K562 (cell line): ENCODE results near the gene NISCH. TPM values are rescaled to one million over a fixed set of nuclear protein-coding genes. Genes with fewer than 3 reads are reported as not detected.

Experiments
- ATAC-seq: fragments of 200-7000 bp; cut with Tn5 transposase; 3 replicates; pipeline ENCODE4 v1.9.1; 2020; ENCODE audit warnings: moderate library complexity
- BruUV-seq: library from RNA; stranded (reverse); fragments of 400-500 nt; replicated peaks from 2 replicates; lab custom pipeline; 2021; lab: Mats Ljungman, UMichigan
- CTCF ChIA-PET: fragments of 300-600 bp; formaldehyde crosslinking; extraction: SDS; loops from one replicate; lab custom pipeline; 2021; ENCODE audit warnings: low intra/inter-chr PET ratio; lab: Yijun Ruan, JAX
- POLR2A ChIA-PET: fragments of 300-600, 350-650 bp; sonication (Branson Sonifier 250); formaldehyde crosslinking; extraction: SDS; loops from one replicate; lab custom pipeline; 2021; ENCODE audit warnings: antibody characterized with exemption, inconsistent platforms; lab: Yijun Ruan, JAX
- DNase-seq, 4 experiments: peaks; one replicate each; pipeline versions ENCODE4 v3.0.0 to v3.0.0-alpha.2; 2011 to 2018; ENCODE audit warnings: low spot score in 3 of 4, mixed read lengths in 3 of 4; ENCODE audit errors: extremely low read depth in 1 of 4
- FAIRE-seq: peaks from 2 replicates; lab custom pipeline; 2011; peaks lifted over from hg19 to GRCh38; lab: Jason Lieb, UNC
- H2AFZ ChIP-seq: 2 replicates; pipeline ENCODE4 v1.6.0; 2011; ENCODE audit warnings: low read depth, low read length, control low read depth, inconsistent platforms
- H3K27ac ChIP-seq: fragments of 200-600 bp; 3 replicates; pipeline ENCODE4 v1.8.0; 2011; ENCODE audit warnings: low read depth, mild to moderate bottlenecking, control low read depth, inconsistent platforms, low read length, moderate library complexity, mixed read lengths; ENCODE audit errors: extremely low read depth
- H3K27me3 ChIP-seq, 2 experiments: fragments of 300-600 bp in 1 of 2; 2 replicates in 1 of 2; 3 replicates in 1 of 2; pipeline versions ENCODE4 v1.6.0 to v1.8.0; 2011; ENCODE audit warnings: inconsistent platforms in 2 of 2, low read length in 2 of 2, mild to moderate bottlenecking in 1 of 2, mixed read lengths in 1 of 2, moderate library complexity in 1 of 2; ENCODE audit not compliant: control insufficient read depth in 2 of 2, insufficient read depth in 2 of 2
- H3K36me3 ChIP-seq: fragments of 300-600 bp; 3 replicates; pipeline ENCODE4 v1.8.0; 2011; ENCODE audit warnings: mild to moderate bottlenecking, low read length, inconsistent platforms; ENCODE audit not compliant: control insufficient read depth, insufficient read depth
- H3K4me1 ChIP-seq, 2 experiments: fragments of 200-600 bp in 1 of 2; replicated peaks in 1 of 2; 2 replicates in 1 of 2; 3 replicates in 1 of 2; pipeline versions ENCODE4 v1.5.1 to v1.8.0; 2011; ENCODE audit warnings: inconsistent platforms in 2 of 2, low read length in 2 of 2, mild to moderate bottlenecking in 1 of 2, mixed read lengths in 1 of 2, moderate library complexity in 1 of 2; ENCODE audit not compliant: control insufficient read depth in 2 of 2, insufficient read depth in 2 of 2
- H3K4me2 ChIP-seq: 2 replicates; pipeline ENCODE4 v1.6.1; 2011; ENCODE audit warnings: low read length, control low read depth, inconsistent platforms, mixed read lengths; ENCODE audit not compliant: insufficient read depth
- H3K4me3 ChIP-seq: fragments of 200-600 bp; sonication (generic), shearing (Covaris generic); 2 replicates; pipeline ENCODE4 v1.5.1; 2016; ENCODE audit warnings: control low read depth, inconsistent platforms
- H3K79me2 ChIP-seq: fragments of 200-600 bp; 3 replicates; pipeline ENCODE4 v1.8.0; 2011; ENCODE audit warnings: low read length, inconsistent platforms; ENCODE audit not compliant: control insufficient read depth, insufficient read depth
- H3K9ac ChIP-seq, 2 experiments: 2 replicates each; pipeline versions ENCODE4 v1.6.0 to v1.6.1; 2011; ENCODE audit warnings: low read depth in 2 of 2, low read length in 2 of 2, control low read depth in 1 of 2, inconsistent platforms in 1 of 2, mild to moderate bottlenecking in 1 of 2, mixed read lengths in 1 of 2; ENCODE audit not compliant: insufficient read depth in 1 of 2
- H3K9me1 ChIP-seq: one replicate; pipeline ENCODE4 v1.6.0; 2011; ENCODE audit warnings: inconsistent platforms, mild to moderate bottlenecking, low read length, moderate library complexity; ENCODE audit not compliant: control insufficient read depth, insufficient read depth
- H3K9me3 ChIP-seq: replicated peaks from 2 replicates; pipeline ENCODE4 v1.5.1; 2011; ENCODE audit warnings: low read depth, low read length, inconsistent platforms; ENCODE audit not compliant: control insufficient read depth, insufficient read depth
- H4K20me1 ChIP-seq: replicated peaks from 2 replicates; pipeline ENCODE4 v1.6.1; 2011; ENCODE audit warnings: low read length, inconsistent platforms, mixed read lengths; ENCODE audit not compliant: control insufficient read depth, insufficient read depth
- CBFA2T3 ChIP-seq: fragments of 450-650 bp; IDR thresholded peaks from 2 replicates; pipeline ENCODE4 v1.6.1; 2017
- GATAD2A ChIP-seq: fragments of 450-650 bp; IDR thresholded peaks from 2 replicates; pipeline ENCODE4 v1.6.1; 2017
- HNRNPUL1 ChIP-seq: fragments of 200-400 bp; formaldehyde crosslinking; IDR thresholded peaks from 2 replicates; pipeline ENCODE4 v1.6.1; 2017; ENCODE audit warnings: low read length
- IRF1 ChIP-seq: sonication (generic); formaldehyde crosslinking; IDR thresholded peaks from 2 replicates; pipeline ENCODE4 v1.8.0; 2022; ENCODE audit warnings: missing genetic modification reagents, mild to moderate bottlenecking, borderline replicate concordance
- MAFF ChIP-seq: IDR thresholded peaks from 2 replicates; pipeline ENCODE4 v1.6.1; 2012; ENCODE audit warnings: low read length, improper control_type of control experiment
- MCM2 ChIP-seq: fragments of 450-650 bp; IDR thresholded peaks from 2 replicates; pipeline ENCODE4 v1.6.1; 2017; ENCODE audit warnings: low read depth, mild to moderate bottlenecking
- MCM7 ChIP-seq, 2 experiments: fragments of 450-650 bp; IDR thresholded peaks; 2 replicates each; pipeline ENCODE4 v1.6.1; 2016 to 2018
- RBM22 ChIP-seq: fragments of 200-400 bp; formaldehyde crosslinking; IDR thresholded peaks from 2 replicates; pipeline ENCODE4 v1.6.1; 2018; ENCODE audit warnings: low read length, low read depth; ENCODE audit not compliant: poor library complexity, severe bottlenecking
- ZNF263 ChIP-seq: sonication (generic); formaldehyde crosslinking; IDR thresholded peaks from 2 replicates; pipeline ENCODE4 v1.8.0; 2022; ENCODE audit warnings: mild to moderate bottlenecking, missing genetic modification reagents, borderline replicate concordance
- ZNF3 ChIP-seq: fragments of 250-450 bp; sonication (Bioruptor Pico); IDR thresholded peaks from 2 replicates; pipeline ENCODE4 v1.5.0; 2021; ENCODE audit warnings: mild to moderate bottlenecking, moderate library complexity
- WGBS: fragments of 100-300 bp; shearing (Covaris generic); methylation state at CpG from one replicate; pipeline ENCODE4 v1.1.6; 2016; ENCODE audit warnings: low coverage, mixed read lengths; ENCODE audit not compliant: insufficient coverage; ENCODE audit errors: missing lambda C conversion rate; 5-methylcytosine and 5-hydroxymethylcytosine counted together
- in situ Hi-C: fragments of 300-500 bp; cut with MboI; formaldehyde crosslinking; loops from 4 replicates; pipeline ENCODE4 v1.15.0; 2018; ENCODE audit warnings: inconsistent platforms, mixed read lengths
- intact Hi-C: fragments of 100-400 bp; cut with micrococcal nuclease; formaldehyde crosslinking; loops from 2 replicates; pipeline ENCODE4 v1.14.2; 2022
- polyA plus RNA-seq, 8 experiments: library from polyadenylated mRNA; depleted of rRNA in 4 of 8; stranded (reverse) in 5 of 8; unstranded in 3 of 8; fragments of >200 nt; fragmentation: Nextera tagmentation in 2 of 8; fragmentation: Illumina TruSeq in 1 of 8; extraction: Ambion mirVana in 2 of 8; extraction: Trizol in 1 of 8; gene quantifications; 2 replicates each; pipeline versions ENCODE4 v1.2.1 to v1.2.3, GENCODE V29; 2011 to 2014; ENCODE audit warnings: inconsistent platforms in 1 of 8, missing spikeins in 1 of 8
- total RNA-seq, 7 experiments: library from RNA; depleted of rRNA in 6 of 7; stranded (reverse); fragments of >200 nt in 6 of 7; fragmentation: Illumina TruSeq in 2 of 7; extraction: Trizol in 2 of 7; gene quantifications; 2 replicates each; pipeline versions ENCODE4 v1.2.1 to v1.2.3, GENCODE V29; 2011 to 2021; ENCODE audit warnings: low replicate concordance in 1 of 7
- TF ChIP-seq, protein P1 (sequence below), 2 experiments: fragments of 250-450 bp in 1 of 2; fragments of 450-650 bp in 1 of 2; sonication (Bioruptor Pico) in 1 of 2; IDR thresholded peaks; 2 replicates each; pipeline versions ENCODE4 v1.6.1 to v1.8.0; 2016 to 2021; ENCODE audit warnings: mild to moderate bottlenecking in 2 of 2, moderate library complexity in 2 of 2, missing compliant biosample characterization in 1 of 2, missing genetic modification characterization in 1 of 2
- TF ChIP-seq, protein P2 (sequence below): sonication (generic); formaldehyde crosslinking; IDR thresholded peaks from 2 replicates; pipeline ENCODE4 v1.4.0; 2020; ENCODE audit warnings: mild to moderate bottlenecking, missing genetic modification reagents
- TF ChIP-seq, protein P3 (sequence below): sonication (generic); formaldehyde crosslinking; IDR thresholded peaks from 2 replicates; pipeline ENCODE4 v1.8.0; 2022; ENCODE audit warnings: missing genetic modification reagents, mild to moderate bottlenecking, moderate library complexity, borderline replicate concordance
- TF ChIP-seq, protein P4 (sequence below): fragments of 250-450 bp; sonication (Bioruptor Pico); IDR thresholded peaks from 2 replicates; pipeline ENCODE4 v1.4.0; 2020; ENCODE audit warnings: mild to moderate bottlenecking, moderate library complexity

NISCH gene
- total and polyA plus RNA-seq, 9 of the 15 experiments (the other 6 are each of a cell fraction or from before 2014, with no cell fraction given), result 0.44 to 43.5 (median 23.4) TPM

DNA sequence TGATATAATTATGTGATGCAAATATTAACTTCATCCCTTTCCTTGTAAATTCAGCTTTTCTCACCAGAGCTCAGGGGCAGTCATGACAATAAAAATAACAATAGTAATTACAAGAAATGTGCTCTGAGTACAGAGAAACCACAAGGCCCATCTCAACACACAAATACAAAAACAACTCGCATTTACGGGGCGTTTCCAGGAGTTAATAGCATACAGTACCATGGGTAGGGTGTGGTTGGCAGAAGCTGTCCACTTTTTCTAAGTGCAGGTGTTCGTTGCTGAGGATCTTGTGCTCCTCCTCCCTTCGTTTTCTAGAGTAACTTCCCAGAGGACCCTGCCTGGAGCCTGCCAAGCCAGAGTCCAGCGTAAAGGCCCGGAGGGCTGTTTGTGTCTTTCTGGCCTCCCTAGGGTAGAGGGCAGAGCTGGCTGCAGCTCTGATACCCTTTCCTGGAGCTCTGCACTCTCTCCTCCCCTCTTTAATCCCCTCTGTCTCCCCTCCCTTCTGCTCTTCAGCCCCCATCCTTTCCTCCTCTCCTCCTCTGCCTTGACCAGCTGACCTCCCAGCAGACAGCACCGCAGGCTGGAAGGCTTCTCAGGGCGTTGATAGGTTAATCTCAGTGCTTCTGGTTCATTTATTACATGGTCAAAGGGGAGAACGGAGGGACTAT is 21.9 kb upstream of the NISCH start (continued):
- TF ChIP-seq GATAD2A, result no peak
- no peak for TF ChIP-seq ZNF3
- no peak for TF ChIP-seq RBM22
- TF ChIP-seq, protein P1, sequence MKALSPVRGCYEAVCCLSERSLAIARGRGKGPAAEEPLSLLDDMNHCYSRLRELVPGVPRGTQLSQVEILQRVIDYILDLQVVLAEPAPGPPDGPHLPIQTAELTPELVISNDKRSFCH (CRISPR knock-in tag; IDR thresholded peaks at IDR 0.05), result no peak
- TF ChIP-seq, protein P1 (tag; IDR thresholded peaks at IDR 0.05), result no peak
- TF ChIP-seq, protein P2, sequence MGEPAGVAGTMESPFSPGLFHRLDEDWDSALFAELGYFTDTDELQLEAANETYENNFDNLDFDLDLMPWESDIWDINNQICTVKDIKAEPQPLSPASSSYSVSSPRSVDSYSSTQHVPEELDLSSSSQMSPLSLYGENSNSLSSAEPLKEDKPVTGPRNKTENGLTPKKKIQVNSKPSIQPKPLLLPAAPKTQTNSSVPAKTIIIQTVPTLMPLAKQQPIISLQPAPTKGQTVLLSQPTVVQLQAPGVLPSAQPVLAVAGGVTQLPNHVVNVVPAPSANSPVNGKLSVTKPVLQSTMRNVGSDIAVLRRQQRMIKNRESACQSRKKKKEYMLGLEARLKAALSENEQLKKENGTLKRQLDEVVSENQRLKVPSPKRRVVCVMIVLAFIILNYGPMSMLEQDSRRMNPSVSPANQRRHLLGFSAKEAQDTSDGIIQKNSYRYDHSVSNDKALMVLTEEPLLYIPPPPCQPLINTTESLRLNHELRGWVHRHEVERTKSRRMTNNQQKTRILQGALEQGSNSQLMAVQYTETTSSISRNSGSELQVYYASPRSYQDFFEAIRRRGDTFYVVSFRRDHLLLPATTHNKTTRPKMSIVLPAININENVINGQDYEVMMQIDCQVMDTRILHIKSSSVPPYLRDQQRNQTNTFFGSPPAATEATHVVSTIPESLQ (CRISPR knock-in tag), result no peak
- TF ChIP-seq MAFF, result no peak
- TF ChIP-seq HNRNPUL1, result no peak
- TF ChIP-seq, all 486 proteins: peak for 0

DNA sequence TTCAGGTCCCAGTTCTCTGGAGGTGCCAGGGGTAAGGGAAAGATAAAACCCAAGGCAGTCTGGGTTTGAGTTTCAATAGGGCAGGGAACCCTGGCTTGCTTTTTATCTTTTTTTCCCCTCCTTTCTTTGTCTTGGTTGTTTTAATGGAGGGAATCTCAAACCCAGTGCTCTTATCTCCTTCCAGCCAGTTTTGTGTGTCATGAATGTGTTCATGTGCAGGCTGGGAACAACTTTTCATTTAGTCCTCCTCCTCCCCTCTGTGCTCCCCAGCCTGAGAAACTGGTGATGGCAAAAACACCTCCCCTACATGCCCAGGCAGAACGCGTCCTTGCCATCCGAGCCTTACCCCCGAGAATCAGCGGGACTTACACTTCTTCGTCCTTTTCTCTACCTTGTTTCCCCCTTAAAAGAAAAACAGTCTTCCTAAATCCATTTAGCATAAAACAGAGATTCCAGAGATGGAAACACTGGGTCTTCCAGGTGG is 21.4 kb upstream of the NISCH start:
- ChIA-PET POLR2A (interaction anchor here (0.6 kb wide), 1 partner anchor 23 kb away, joined by 3 read pairs; no protein-coding TSS in a partner anchor), CTCF (no interaction called here)
- BruUV-seq, result no TSS peak
- DNase-seq (peak in 1 of 4 experiments; percentile 23), ATAC-seq (no peak; the same call in 2 of the 3 replicates), FAIRE-seq (no peak)
- Histone ChIP-seq H3K4me2 (0 out of 2 replicates have a peak overlapping the region, but pooled peaks have one; percentile 17), H3K9me3 (no peaks in the 10 kb centered on the region), H3K79me2 (no peaks in the 10 kb centered on the region), H3K27me3 (no peaks in the 10 kb centered on the region; a peak in 1 of 5 replicates), H3K9me1 (no peaks in the 10 kb centered on the region), H3K4me3 (no peak overlapping the region), H3K9ac (peak overlapping the region in 1 of 2 experiments; percentile 52; a peak in 1 of 4 replicates), H3K27ac (no peak overlapping the region), H3K36me3 (no peaks in the 10 kb centered on the region), H2AFZ (no peak overlapping the region), H4K20me1 (no peaks in the 10 kb centered on the region; the same call in 1 of the 2 replicates), H3K4me1 (peaks cover 0 to 17% of the 10 kb centered on the region in 2 experiments; a peak in 4 of 5 replicates)
- 6% methylated on average over 6 of the region's 6 CpGs for WGBS
- in situ Hi-C loops (no loop called here), intact Hi-C loops (no loop called here)
- no peak for TF ChIP-seq MCM7 (IDR thresholded peaks at IDR 0.05)
- TF ChIP-seq, protein P3, sequence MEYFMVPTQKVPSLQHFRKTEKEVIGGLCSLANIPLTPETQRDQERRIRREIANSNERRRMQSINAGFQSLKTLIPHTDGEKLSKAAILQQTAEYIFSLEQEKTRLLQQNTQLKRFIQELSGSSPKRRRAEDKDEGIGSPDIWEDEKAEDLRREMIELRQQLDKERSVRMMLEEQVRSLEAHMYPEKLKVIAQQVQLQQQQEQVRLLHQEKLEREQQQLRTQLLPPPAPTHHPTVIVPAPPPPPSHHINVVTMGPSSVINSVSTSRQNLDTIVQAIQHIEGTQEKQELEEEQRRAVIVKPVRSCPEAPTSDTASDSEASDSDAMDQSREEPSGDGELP (CRISPR knock-in tag), result 0 out of 2 replicates have a peak, but pooled peaks have one; percentile 20
- peak; percentile 91 for TF ChIP-seq ZNF263 (CRISPR knock-in tag)
- TF ChIP-seq MCM2, result no peak
- peak; percentile 34; the same call in 1 of the 2 replicates for TF ChIP-seq CBFA2T3
- TF ChIP-seq, protein P4, sequence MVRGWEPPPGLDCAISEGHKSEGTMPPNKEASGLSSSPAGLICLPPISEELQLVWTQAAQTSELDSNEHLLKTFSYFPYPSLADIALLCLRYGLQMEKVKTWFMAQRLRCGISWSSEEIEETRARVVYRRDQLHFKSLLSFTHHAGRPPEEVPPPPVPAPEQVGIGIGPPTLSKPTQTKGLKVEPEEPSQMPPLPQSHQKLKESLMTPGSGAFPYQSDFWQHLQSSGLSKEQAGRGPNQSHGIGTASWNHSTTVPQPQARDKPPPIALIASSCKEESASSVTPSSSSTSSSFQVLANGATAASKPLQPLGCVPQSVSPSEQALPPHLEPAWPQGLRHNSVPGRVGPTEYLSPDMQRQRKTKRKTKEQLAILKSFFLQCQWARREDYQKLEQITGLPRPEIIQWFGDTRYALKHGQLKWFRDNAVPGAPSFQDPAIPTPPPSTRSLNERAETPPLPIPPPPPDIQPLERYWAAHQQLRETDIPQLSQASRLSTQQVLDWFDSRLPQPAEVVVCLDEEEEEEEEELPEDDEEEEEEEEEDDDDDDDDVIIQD, result no peak
- no peak for TF ChIP-seq IRF1 (CRISPR knock-in tag)
